ENCODE results near the gene SAP30BP.
A peak's percentile ranks its signal among the peaks of the same experiment; 100 is the strongest.

The SAP30BP gene

DNA sequence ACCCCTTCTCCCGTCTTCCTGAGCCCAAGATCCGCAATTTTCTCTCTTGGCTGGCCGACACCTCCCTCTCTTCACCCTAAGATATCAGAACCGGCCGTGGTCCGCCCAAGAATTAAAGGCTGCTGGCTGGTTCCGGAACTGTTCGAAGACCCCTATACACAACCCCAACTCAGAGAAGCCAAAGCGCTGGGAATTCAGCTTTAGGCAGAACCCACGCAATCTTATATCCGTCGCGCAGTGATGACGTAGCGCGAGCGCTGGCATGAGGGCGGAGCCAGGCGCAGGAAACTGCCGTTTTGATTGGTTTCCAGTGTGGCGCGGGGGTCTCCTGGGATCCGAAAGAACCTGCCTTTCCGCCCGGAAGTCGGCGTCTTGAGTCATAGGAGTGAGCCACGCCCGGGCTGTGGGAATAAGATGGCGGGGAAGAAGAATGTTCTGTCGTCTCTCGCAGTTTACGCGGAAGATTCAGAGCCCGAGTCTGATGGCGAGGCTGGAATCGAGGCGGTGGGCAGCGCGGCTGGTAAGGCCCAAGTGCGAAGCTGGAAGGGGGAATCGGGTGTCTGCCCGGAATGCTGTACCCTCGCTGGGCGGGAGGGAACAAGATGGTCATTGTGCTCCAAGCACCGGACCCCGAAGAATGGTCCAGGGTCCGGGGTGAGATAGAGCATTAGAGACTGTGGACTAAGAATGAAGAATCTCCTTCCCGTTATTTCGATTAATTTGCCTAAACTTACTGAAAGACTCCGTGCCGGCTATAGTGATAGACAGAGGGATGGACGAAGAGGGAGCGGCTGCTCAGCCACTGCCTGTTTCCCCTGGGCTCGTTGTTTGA is at the start of gene SAP30BP, which contains the start of gene RECQL5:
TSS of gene SAP30BP (plus strand) at position 380 of the 832 bp plus-strand sequence. CDS start at position 415, 35 bp downstream.
TSS of gene RECQL5 (minus strand) at position 196 of the 832 bp plus-strand sequence. CDS start 597 bp downstream, outside the sequence.
- DNase-seq: peak; percentile 98

DNA sequence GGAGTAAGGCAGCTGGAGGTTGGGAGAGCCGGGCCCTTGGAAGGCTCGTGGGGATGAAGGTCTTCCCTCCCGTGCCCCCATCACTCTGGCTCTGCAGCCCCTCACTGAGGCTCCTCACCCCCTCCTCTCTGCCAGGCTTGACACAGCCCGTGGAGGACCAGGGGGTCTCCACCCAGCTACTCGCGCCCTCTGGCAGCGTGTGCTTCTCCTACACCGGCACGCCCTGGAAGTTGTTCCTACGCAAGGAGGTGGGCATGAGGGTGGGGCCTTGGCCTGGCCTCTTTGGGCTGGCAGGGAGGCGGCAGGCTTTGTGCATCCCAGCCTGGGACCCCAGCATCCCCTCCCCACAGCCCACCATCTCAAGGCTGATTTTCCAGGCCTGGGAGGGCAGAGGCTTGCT is 49.5 kb upstream of the SAP30BP start:
- DNase-seq: no peak

DNA sequence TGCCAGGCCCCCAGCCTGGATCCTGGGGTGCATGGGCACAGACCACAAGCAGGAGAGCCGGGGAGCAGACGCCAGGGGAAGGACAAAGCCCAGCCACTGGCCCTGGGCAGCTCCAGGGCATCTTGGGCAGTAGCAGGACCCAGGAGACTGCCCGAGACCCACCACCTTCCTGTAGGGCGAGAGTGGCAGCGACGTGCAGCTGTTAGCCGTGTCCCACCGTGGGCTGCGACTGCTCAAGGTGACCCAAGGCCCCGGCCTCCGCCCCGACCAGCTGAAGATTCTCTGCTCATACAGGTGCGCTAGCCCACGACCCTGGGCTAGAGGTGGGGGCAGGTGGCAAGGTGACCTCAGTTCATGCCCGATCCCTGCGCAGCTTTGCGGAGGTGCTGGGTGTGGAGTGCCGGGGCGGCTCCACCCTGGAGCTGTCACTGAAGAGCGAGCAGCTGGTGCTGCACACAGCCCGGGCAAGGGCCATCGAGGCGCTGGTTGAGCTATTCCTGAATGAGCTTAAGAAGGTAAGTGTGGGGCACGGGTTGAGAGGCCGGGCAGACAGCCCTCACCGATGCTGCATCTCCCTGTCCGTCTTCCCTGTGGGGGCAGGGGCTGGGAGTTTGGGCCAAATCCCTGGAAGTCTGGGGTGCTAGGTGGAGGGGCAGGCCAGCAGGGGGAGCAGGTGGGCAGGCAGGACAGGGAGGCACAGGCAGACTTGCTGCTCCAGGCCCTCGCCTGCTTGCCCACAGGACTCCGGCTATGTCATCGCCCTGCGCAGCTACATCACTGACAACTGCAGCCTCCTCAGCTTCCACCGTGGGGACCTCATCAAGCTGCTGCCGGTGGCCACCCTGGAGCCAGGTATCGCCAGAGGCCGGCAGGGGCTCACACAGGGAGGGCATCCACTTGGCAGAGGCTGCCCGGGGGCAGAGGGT is 47.4 kb upstream of the SAP30BP start:
- no peak for DNase-seq

GRCh38 chr17:75621489-75621888 is 45.6 kb upstream of the SAP30BP start:
- no peak for DNase-seq

GRCh38 chr17:75622076-75622475 is 45.1 kb upstream of the SAP30BP start:
- no peak for DNase-seq

DNA sequence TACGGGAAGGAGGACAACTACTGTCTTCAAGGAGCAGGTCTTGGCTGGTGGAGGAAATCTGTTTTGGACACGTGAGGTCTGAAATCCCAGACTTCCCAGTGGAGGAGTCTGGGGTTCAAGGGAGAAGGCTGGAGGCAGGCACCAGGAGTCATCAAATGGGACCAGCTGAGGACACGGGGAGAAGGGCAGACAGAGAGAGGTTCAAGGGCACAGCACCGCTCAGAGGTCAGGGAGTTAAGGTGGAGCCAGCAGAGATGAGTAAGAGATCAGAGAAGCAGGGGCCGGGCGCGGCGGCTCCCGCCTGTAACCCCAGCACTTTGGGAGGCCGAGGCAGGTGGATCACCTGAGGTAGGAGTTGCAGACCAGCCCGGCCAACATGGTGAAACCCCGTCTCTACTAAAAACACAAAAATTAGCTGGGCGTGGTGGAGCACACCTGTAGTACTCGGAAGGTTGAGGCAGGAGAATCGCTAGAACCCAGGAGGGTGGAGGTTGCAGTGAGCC is 44.3 kb upstream of the SAP30BP start:
- no peak for DNase-seq

GRCh38 chr17:75623386-75623785 is 43.8 kb upstream of the SAP30BP start:
- no peak for DNase-seq

- no peak for DNase-seq
Observed at GRCh38 chr17:75624021-75624420, 43.1 kb upstream of the SAP30BP start.

- DNase-seq: no peak
Observed at GRCh38 chr17:75624714-75625345, 42.3 kb upstream of the SAP30BP start.

DNA sequence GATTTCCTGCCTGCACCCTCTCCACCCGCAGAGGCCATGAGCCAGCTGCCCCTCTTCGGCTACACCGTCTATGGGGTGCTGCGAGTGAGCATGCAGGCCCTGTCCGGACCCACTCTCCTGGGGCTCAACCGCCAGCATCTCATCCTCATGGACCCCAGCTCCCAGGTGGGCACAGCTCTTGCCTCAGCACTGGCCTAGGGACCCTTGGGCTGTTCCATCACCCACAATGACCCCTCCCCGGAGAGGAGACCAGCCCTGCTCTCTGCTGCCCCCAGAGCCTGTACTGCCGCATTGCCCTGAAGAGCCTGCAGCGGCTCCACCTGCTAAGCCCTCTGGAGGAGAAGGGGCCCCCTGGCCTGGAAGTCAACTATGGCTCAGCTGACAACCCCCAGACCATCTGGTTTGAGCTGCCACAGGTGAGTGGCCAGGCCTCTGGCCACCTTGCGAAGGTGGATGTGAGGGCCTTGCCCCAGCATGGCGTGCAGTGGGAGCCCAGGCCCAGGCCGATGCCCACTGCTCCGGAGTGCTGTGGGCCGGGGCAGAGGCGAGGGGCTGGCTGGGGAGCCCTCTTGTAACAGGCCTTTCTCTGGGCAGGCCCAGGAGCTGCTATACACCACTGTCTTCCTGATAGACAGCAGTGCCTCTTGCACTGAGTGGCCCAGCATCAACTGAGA is 41.2 kb upstream of the SAP30BP start:
- no peak for DNase-seq

DNA sequence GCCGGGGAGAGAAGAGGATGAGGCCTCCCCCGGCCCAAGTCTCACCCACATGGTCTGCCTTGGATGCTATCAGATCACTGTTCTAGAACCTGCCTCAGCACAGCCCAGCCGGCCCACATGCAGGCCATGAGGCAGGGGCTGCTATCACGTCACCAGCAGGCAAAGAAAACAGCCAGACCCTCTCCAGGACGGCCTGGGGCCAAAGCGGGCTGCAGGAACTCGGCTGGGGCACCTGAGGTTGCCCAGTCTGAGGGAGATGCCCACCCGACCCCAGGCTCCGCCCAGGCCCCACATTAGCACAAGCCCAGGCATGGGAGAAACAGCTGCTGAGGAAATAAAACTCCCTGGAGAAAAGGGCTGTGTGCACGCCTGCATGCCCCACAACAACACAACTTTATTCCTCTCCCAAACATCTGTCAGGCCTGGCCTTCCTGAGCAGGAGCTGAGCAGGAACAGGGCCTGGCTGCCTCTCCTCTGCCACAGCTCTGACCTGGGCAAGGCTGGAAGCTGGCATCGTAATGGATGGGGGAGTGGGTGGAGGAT is 40.6 kb upstream of the SAP30BP start:
- no peak for DNase-seq

DNA sequence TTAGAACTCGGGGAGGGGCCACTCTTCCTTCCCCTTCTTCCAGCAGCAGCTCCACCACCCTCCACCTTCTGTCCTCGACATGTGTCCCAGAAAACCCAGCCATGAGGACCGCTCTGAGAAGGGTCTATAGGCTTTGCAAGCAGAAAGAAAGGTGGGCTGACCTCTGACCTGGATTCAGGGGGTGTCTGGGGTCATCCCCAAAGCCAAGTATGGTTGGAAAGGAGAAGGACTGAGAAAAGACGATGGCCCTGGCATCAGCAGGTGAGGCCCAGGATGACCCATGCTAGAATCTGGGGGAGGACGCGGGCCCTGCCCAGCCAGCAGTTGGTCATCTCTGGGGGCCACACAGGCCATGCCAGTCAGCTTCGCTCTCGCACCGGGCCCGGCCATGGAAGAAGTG is 40.0 kb upstream of the SAP30BP start:
- no peak for DNase-seq

- DNase-seq: no peak
Observed at GRCh38 chr17:75628425-75628824, 38.7 kb upstream of the SAP30BP start.

DNA sequence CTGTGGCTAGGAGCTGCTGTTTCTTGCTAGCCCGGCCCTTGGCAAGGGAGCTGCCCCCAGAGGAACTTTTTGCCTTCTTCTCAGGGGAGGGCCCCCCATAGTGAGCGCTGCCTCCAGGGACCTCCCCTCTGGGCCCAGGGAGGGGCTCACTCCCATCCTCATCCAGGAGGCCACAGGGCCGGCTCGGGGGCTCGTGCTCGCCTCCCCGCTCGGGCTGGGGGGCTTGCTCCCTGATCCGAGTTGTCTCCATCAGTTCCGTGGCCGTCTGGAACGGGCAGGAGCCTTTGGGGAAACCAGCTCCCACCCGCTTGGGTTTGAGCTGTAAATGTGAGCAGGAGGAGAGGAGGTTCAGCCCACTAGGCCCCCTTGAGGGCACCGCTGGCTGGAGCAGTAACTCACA is 38.0 kb upstream of the SAP30BP start:
- no peak for DNase-seq

GRCh38 chr17:75630071-75630917 is 36.8 kb upstream of the SAP30BP start:
- no peak for DNase-seq

- no peak for DNase-seq
Observed at GRCh38 chr17:75631353-75631752, 35.8 kb upstream of the SAP30BP start.

- no peak for DNase-seq
Observed at GRCh38 chr17:75632428-75632827, 34.7 kb upstream of the SAP30BP start.

GRCh38 chr17:75632863-75633485 is 34.2 kb upstream of the SAP30BP start, which contains the start of gene SMIM5:
TSS of gene SMIM5 (plus strand) at chr17:75633434. CDS start at chr17:75640202, 6,768 bp downstream.
- DNase-seq: peak; percentile 71

GRCh38 chr17:75633486-75634375 is 33.4 kb upstream of the SAP30BP start:
- DNase-seq: peak; percentile 27
